ENCODE measurements around the gene CEP192.

The CEP192 gene, protein sequence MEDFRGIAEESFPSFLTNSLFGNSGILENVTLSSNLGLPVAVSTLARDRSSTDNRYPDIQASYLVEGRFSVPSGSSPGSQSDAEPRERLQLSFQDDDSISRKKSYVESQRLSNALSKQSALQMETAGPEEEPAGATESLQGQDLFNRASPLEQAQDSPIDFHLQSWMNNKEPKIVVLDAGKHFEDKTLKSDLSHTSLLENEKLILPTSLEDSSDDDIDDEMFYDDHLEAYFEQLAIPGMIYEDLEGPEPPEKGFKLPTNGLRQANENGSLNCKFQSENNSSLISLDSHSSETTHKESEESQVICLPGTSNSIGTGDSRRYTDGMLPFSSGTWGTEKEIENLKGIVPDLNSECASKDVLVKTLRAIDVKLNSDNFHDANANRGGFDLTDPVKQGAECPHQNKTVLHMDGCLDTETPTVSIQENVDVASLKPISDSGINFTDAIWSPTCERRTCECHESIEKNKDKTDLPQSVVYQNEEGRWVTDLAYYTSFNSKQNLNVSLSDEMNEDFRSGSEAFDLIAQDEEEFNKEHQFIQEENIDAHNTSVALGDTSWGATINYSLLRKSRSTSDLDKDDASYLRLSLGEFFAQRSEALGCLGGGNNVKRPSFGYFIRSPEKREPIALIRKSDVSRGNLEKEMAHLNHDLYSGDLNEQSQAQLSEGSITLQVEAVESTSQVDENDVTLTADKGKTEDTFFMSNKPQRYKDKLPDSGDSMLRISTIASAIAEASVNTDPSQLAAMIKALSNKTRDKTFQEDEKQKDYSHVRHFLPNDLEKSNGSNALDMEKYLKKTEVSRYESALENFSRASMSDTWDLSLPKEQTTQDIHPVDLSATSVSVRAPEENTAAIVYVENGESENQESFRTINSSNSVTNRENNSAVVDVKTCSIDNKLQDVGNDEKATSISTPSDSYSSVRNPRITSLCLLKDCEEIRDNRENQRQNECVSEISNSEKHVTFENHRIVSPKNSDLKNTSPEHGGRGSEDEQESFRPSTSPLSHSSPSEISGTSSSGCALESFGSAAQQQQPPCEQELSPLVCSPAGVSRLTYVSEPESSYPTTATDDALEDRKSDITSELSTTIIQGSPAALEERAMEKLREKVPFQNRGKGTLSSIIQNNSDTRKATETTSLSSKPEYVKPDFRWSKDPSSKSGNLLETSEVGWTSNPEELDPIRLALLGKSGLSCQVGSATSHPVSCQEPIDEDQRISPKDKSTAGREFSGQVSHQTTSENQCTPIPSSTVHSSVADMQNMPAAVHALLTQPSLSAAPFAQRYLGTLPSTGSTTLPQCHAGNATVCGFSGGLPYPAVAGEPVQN (N-terminal part only)

GRCh38 chr18:12990967-12991820 lies at the start of gene CEP192:
TSS of gene CEP192 (plus strand) at chr18:12991362. CDS start at chr18:12999425, 8,063 bp downstream.
- peak; percentile 95 to 99 (median 98) for DNase-seq
- intact Hi-C loops (cut with DNase I): loop anchor here (2.0 kb wide), 1 partner anchor 42 kb away; the partner anchor contains the start of gene SEH1L

- no peak for DNase-seq
- intact Hi-C loops (cut with DNase I): loop anchor here (5.0 kb wide), 1 partner anchor 51 kb away; no protein-coding TSS in a partner anchor
Observed at GRCh38 chr18:12943215-12943614, 47.9 kb upstream of the CEP192 start.

DNA sequence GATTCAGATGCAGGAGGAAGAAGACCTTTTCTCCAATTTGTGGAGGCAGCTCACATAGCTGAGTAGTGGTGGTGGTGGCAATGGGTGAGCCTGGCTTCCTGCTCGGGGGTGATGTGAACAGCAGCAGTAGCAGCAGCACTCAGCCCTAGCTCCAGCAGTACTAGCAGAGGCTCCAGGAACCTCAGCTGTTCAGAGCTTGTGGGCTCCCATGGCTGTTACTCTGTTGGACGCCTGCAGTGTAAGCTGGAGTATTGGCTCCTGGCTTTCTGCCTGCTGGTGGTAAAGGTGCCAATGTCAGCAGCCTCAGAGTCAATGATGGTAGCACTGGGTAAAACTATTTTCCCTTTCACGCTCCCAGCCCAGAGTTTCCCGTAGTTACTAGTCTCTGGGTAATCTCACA lies 46.5 kb upstream of the CEP192 start:
- peak in 21 of 42 donors; percentile 6 to 49 (median 20) for DNase-seq
- intact Hi-C loops (cut with DNase I): loop anchor here (5.0 kb wide), 3 partner anchors 52 to 567 kb away; partner anchors contain the start of genes AFG3L2 and PTPN2

- intact Hi-C loops (cut with DNase I): loop anchor here (5.0 kb wide), 2 partner anchors 64 to 569 kb away; partner anchors contain the start of genes AFG3L2 and PTPN2
- peak in 30 of 42 donors; percentile 10 to 63 (median 29) for DNase-seq
Observed at GRCh38 chr18:12946549-12947284, 44.4 kb upstream of the CEP192 start.

DNA sequence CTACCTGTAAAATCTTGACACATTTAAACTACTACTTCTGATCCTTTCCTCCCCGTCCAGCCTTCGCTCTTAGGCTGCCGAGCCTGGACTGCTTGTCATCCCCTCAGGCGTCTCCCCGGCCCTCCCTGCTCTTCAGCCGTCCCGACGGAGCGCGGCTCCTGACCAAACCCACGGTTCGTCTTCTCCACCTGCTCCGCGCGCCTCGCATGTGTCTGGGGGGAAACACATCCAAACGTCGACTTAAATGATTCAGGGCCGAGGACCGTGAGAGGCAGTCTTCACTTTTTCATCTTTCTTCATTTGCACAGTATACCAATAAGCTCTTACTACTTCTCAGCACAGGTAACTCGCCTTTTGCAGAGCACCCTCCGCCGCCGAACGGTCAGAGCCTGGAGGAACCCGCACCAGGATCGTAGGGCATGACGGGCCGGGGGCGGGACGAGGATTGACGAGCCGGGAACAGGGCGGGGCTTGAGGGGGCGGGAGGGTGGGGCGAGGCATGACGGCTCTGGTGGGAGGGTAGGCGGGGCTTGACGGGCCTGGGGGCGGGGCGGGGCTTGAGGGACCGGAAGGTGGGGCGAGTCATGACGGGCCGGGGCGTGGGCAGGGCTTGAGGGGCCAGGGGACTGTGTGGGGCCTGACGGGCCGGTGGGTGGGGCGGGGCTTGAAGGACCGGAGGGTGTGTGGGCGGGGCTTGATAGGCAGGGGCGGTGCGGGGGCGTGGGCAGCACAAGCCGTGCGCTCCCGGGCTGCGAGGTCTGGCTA lies 43.7 kb upstream of the CEP192 start, which contains the start of gene SEH1L:
TSS of gene SEH1L (plus strand) at position 727 of the 765 bp plus-strand sequence. CDS start 111 bp downstream, outside the sequence.
- peak; percentile 95 to 100 (median 99) for DNase-seq
- intact Hi-C loops (cut with DNase I): loop anchor here (2.0 to 5.0 kb wide), 3 partner anchors 43 to 570 kb away; partner anchors contain the start of genes AFG3L2, CEP192 and PTPN2

DNA sequence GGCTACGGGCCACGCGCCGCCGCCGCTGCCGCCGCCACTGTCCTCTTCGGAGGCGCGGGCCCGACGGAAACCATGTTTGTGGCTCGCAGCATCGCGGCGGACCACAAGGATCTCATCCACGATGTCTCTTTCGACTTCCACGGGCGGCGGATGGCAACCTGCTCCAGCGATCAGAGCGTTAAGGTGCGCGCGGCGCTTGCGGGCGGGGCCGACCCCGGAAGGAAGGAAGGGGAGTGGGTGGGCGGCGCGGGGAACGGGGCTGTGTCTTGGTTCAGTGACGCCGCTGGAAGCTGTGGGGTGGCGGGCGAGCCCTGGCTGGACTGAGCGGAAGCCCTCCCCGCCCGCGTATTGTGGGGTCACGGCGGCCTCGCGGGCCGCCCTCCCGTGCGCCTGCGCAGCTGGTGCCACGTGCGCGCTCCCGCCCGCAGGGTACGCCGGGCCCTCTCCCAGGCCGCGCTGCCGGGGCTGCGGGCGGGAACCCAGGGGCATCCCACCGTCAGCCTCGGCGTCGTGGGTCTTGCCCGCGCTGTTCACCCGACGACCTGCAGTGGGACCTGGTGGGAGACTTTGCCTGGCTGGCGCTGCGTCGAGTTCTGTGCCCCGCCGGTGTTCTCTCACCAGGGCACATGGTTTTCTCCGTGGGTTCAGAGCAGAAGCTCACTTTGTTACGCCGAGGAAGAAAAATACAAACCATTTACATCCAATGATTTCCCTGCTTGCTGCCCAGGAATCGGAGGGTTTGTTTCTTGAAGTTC lies 42.9 kb upstream of the CEP192 start:
- DNase-seq: peak; percentile 83 to 97 (median 92)
- intact Hi-C loops (cut with DNase I): loop anchor here (2.0 to 5.0 kb wide), 3 partner anchors 43 to 571 kb away; partner anchors contain the start of genes AFG3L2, CEP192 and PTPN2

GRCh38 chr18:12958478-12958877 lies 32.7 kb upstream of the CEP192 start:
- intact Hi-C loops (cut with DNase I): no loop called here
- no peak for DNase-seq

DNA sequence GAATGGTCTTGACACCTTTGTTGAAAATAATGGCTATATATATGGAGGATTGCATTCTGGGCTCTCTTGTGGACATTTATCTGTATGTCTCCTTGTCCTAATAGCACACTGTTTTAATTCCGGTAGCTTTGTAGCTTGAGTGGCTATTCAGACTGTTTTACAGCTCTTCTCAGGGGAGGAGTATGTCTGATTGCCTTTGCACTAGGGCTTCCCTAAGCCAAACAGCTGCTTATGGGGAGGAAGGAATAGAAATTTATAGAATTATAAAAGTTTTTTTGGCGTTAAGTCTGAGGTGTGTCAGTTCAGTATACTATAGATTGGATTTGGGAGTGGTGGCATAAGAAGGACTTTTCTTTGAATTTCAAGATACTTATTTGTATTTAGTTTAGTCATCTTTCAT lies 30.8 kb upstream of the CEP192 start:
- DNase-seq: no peak
- intact Hi-C loops (cut with DNase I): no loop called here

DNA sequence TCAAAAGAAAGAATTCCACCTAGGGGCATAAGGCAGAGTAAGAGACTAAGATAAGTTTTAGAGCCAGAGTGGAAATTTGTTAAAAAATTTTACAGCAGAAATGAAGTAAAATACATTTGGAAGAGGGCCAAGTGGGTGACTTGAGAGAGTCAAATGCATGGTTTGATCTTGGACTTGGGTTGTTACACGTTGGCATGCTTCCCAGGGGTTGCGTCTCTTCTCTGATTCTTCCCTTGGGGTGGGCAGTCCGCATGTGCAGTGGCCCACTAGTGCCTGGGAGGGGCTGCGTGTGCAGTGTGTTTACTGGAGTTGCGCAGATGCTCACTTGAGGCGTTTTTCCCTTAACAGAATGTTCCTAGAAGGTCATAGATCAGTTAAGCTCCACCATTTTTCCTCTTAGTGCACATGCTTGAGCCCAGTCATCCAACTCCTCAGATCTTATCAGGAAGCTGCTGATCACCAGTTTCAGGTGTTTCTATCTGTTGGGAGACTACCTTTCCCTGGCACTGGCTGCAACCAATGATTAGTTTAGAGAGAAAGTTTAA lies 30.2 kb upstream of the CEP192 start:
- no peak for DNase-seq
- intact Hi-C loops (cut with DNase I): no loop called here

GRCh38 chr18:12963069-12963468 lies 28.1 kb upstream of the CEP192 start:
- DNase-seq: no peak
- intact Hi-C loops (cut with DNase I): no loop called here

DNA sequence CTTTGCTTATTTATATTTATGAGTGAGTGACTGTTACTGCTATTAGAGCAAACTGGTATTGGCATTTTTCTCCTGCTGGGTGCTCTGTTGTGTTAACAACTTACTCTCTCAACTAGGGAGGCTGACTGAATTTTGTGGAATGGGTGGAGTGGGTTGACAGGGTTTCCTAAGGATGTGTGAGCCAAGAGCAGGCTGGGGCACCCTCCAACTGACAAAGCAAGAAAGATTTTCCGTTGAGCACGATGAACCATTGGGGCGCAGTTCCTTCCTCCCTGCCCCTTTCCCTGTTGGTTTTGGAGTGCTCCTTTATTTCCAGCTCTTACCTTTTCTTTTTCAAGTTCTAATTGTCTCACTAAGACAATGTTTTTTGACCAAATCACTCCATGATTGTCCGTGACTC lies 23.0 kb upstream of the CEP192 start:
- intact Hi-C loops (cut with DNase I): no loop called here
- peak in 3 of 42 donors; percentile 26 to 33 (median 31) for DNase-seq

DNA sequence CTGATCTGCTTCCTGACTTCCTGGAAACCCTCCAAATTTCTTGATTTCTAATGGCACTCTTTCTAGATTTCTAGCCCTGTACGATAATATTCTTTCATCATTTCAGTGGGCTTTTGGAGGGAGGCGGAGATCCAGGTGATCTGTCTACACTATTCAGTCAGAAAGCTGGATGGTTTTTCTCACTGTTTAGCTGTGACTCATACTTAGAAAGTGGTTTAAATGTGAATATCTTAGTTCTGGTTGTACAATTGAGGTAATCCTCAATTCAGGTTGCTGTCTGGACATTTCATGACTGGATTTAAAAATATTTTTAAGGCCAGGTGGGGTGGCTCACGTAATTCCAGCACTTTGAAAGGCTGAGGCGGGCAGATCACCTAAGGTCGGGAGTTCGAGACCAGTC lies 22.5 kb upstream of the CEP192 start:
- intact Hi-C loops (cut with DNase I): no loop called here
- DNase-seq: no peak

DNA sequence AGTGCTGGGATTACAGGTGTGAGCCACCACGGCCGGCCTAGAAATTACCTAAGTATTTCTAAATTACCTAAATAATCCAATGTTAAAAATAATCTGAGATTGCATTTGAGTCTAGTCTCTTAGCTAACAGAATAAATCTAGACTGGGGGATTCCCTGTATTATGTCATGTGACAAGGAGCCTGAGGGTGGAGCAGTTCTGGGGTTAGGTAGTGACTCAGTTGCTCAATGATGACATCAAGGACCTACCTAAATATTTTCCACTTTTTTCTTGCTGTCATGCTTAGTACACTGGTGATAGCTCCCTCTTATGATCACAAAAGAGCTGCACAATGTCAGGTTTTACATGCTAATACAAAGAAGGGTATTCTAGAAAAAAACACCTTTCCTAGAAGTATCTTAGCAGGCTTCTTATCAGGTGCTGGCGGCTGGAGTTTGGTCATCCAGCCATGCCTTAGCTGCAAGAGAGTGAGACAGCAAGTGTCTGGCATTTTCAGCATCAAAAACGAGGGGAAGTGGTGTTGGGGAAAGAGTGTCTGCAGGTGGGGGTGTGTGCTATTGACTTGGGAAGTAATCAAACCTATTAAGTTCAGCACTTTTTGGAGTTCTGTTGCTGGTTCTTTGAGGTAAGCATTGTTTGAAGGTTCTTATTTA lies 17.5 kb upstream of the CEP192 start:
- intact Hi-C loops (cut with DNase I): no loop called here
- DNase-seq: no peak

GRCh38 chr18:12975488-12975887 lies 15.7 kb upstream of the CEP192 start:
- intact Hi-C loops (cut with DNase I): no loop called here
- DNase-seq: no peak

- intact Hi-C loops (cut with DNase I): no loop called here
- no peak for DNase-seq
Observed at GRCh38 chr18:12976305-12976704, 14.9 kb upstream of the CEP192 start.
